ENCODE data around the gene NPAS1. TPM values are rescaled to one million over a fixed set of nuclear protein-coding genes. Genes with fewer than 3 reads are reported as not detected.

The NPAS1 gene
- total and polyA plus RNA-seq, 2 of the 8 experiments (the other 6 are each of a cell fraction or from before 2014, with no cell fraction given): 9.9 to 13.9 TPM

GRCh38 chr19:47086280-47086679, 66.6 kb downstream of the NPAS1 start (continued):
- TF ChIP-seq CHD7 (IDR thresholded peaks at IDR 0.05; ENCODE audit: insufficient replicate concordance, low read length): no peak
- no peak for TF ChIP-seq EP300 (IDR thresholded peaks at IDR 0.05; ENCODE audit: borderline replicate concordance in 1 of 2, low read depth in 2 of 2, low read length in 2 of 2)
- no peak for TF ChIP-seq BCL11A (IDR thresholded peaks at IDR 0.05; ENCODE audit: low read depth in 2 of 2, low read length in 2 of 2)
- no peak for TF ChIP-seq KDM4A (IDR thresholded peaks at IDR 0.05; ENCODE audit: low read depth, low read length, severe bottlenecking)
- TF ChIP-seq NRF1 (IDR thresholded peaks at IDR 0.05; ENCODE audit: low read depth, low read length): no peak
- no peak for TF ChIP-seq KDM5A (IDR thresholded peaks at IDR 0.05; ENCODE audit: low read length)
- no peak for TF ChIP-seq CTCF (IDR thresholded peaks at IDR 0.05; ENCODE audit: control extremely low read depth in 1 of 3, insufficient read depth in 1 of 3, low read depth in 1 of 3, low read length in 3 of 3)
